GM12892 (cell line): ENCODE results near the gene PCID2.

ENCODE experiments used
- DNase-seq: peaks from one replicate; pipeline ENCODE4 v3.0.0; 2011; ENCODE audit not compliant: insufficient read length
- FAIRE-seq: peaks from 2 replicates; lab custom pipeline; 2011; peaks lifted over from hg19 to GRCh38; lab: Jason Lieb, UNC
- POLR2A ChIP-seq: IDR thresholded peaks from 2 replicates; pipeline ENCODE4 v1.6.1; 2011; ENCODE audit warnings: low read depth, low read length, control low read depth
- POLR2AphosphoS5 ChIP-seq: IDR thresholded peaks from 2 replicates; pipeline ENCODE4 v1.6.1; 2011; ENCODE audit warnings: low read depth, low read length, control low read depth
- TAF1 ChIP-seq: IDR thresholded peaks from 2 replicates; pipeline ENCODE4 v1.6.1; 2011; ENCODE audit warnings: low read depth, mild to moderate bottlenecking, control low read depth, low read length, borderline replicate concordance

The PCID2 gene

GRCh38 chr13:113150550-113151365 is 57.7 kb downstream of the PCID2 start:
- no peak for DNase-seq
- no peak for TF ChIP-seq POLR2AphosphoS5
- no peak for TF ChIP-seq TAF1
- TF ChIP-seq POLR2A, result no peak
- FAIRE-seq, result no peak

DNA sequence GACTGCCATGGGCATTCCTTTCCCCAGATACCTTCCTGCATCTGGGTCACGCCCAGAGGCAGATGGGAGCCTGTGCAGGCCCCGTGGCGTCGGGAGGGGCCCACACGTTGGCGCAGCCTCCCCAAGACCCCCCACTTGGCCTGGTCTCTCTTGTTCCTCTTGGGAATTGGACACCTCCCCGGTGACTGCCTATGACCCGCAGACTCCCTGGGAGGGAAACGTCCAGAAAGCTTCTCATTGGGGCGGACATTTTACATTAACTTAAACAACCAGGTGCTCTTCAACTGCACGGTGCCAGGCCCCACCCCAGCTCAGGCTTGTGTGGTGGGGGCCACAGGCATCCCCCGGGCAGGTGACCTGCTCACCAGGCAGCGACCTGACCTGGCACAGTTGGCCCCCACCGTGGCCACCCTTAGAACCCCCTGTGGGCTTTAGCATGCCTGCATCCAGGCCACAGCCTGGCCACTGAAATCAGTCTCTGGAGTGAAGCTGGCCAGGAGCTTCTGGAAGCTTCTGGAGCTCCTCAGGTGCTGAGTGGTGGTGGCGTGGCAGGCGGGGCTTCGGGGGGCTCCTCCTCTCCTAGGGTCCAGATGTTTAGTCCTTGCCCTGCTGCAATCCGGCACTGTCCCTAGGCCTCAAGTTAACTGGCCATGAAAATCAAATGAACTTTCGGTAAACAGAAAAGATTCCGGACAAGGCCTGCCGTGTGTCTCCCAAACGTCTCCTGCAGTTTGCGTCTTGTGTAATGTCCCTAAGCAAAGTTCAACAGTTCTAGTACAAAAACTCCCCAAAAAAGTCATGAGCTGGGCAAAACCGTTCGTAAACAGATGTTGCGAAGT is 58.5 kb downstream of the PCID2 start:
- DNase-seq, result no peak
- TF ChIP-seq POLR2AphosphoS5 (no peak), TAF1 (no peak), POLR2A (no peak)
- FAIRE-seq, result no peak

DNA sequence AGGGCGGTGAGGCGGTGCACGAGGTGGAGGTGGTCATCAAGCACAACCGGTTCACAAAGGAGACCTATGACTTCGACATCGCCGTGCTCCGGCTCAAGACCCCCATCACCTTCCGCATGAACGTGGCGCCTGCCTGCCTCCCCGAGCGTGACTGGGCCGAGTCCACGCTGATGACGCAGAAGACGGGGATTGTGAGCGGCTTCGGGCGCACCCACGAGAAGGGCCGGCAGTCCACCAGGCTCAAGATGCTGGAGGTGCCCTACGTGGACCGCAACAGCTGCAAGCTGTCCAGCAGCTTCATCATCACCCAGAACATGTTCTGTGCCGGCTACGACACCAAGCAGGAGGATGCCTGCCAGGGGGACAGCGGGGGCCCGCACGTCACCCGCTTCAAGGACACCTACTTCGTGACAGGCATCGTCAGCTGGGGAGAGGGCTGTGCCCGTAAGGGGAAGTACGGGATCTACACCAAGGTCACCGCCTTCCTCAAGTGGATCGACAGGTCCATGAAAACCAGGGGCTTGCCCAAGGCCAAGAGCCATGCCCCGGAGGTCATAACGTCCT is 59.4 kb downstream of the PCID2 start:
- no peak for DNase-seq
- FAIRE-seq, result no peak
- TF ChIP-seq TAF1, result no peak
- no peak for TF ChIP-seq POLR2A
- TF ChIP-seq POLR2AphosphoS5, result no peak

GRCh38 chr13:113148407-113148806 is 60.1 kb downstream of the PCID2 start:
- no peak for FAIRE-seq
- no peak for DNase-seq
- no peak for TF ChIP-seq TAF1
- no peak for TF ChIP-seq POLR2A
- TF ChIP-seq POLR2AphosphoS5, result no peak

DNA sequence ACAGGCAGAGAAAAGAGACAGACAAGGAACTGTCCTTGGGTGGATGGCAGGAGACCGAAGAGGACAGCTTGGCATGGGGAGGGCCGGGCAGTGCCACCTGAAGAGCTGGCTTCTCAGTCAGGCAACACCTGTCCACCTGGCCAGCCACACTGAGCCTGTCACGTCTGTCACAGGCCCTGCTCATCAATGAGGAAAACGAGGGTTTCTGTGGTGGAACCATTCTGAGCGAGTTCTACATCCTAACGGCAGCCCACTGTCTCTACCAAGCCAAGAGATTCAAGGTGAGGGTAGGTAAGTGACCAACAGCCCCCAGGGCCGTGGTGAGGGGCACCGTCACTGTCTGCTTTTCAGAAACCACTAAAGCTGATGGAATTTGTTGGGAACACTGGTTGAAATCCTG is 61.3 kb downstream of the PCID2 start:
- DNase-seq, result no peak
- TF ChIP-seq TAF1 (no peak), POLR2AphosphoS5 (no peak), POLR2A (no peak)
- FAIRE-seq, result no peak

- FAIRE-seq, result no peak
- DNase-seq, result no peak
- no peak for TF ChIP-seq POLR2AphosphoS5
- no peak for TF ChIP-seq POLR2A
- TF ChIP-seq TAF1, result no peak
These were observed 61.7 kb downstream of the PCID2 start for GRCh38 chr13:113146750-113147149.

DNA sequence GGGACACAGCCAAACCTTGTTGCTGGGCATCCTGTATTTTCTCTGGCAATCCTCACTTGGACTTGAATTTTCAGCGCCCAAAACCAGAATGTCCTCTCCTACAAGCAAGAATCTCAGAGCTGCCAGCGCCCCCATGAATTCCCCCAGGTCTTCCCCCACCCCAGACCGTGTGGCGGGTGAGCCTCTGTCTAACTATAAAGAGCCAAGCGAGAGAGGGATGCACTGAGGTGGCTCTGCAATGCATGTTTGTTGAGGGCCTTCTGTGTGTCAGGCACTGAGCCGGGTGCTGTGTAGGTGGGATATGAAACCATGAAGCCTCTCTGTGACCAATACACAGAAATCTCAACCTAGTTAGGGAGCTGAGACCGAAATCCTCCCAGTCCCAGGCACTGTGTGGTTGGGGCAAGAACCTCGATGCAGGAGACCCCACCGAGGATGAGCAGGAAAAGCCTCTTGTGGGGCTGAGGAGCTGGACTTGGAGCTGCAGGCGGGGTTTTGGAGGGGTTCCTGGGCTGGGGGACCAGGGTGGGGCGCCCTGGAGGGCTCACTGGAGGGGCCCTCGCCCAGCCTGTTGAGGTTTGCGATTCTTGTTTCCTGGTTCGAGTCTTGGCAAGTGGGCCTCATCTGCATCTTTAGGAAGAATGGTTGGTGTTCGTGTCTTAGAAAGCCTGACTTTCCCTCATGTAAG is 62.4 kb downstream of the PCID2 start:
- no peak for DNase-seq
- TF ChIP-seq POLR2AphosphoS5, result no peak
- no peak for TF ChIP-seq POLR2A
- no peak for TF ChIP-seq TAF1
- no peak for FAIRE-seq

DNA sequence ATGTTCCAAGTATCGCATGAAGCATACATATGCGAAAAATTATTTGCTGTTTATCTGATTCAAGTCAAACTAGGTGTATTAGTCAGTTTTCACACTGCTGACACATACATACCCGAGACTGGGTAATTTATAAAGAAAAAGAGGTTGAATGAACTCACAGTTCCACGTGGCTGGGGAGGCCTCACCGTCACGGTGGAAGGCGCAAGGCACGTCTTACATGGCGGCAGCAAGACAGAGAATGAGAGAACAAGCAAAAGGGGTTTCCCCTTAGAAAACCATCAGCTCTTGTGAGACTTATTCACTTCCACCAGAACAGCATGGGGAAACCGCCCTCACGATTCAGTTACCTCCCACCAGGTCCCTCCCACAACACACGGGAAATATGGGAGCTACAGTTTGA is 63.0 kb downstream of the PCID2 start:
- FAIRE-seq (no peak), DNase-seq (no peak)
- TF ChIP-seq POLR2AphosphoS5 (no peak), TAF1 (no peak), POLR2A (no peak)

GRCh38 chr13:113144255-113144629 is 64.2 kb downstream of the PCID2 start:
- no peak for FAIRE-seq
- no peak for DNase-seq

GRCh38 chr13:113143466-113144254 is 64.8 kb downstream of the PCID2 start:
- no peak for FAIRE-seq
- no peak for DNase-seq
- TF ChIP-seq POLR2A (no peak), POLR2AphosphoS5 (no peak), TAF1 (no peak)

More at GRCh38 chr13:113144255-113144629, 64.2 kb downstream of the PCID2 start:
- TF ChIP-seq POLR2AphosphoS5 (no peak), TAF1 (no peak), POLR2A (no peak)

DNA sequence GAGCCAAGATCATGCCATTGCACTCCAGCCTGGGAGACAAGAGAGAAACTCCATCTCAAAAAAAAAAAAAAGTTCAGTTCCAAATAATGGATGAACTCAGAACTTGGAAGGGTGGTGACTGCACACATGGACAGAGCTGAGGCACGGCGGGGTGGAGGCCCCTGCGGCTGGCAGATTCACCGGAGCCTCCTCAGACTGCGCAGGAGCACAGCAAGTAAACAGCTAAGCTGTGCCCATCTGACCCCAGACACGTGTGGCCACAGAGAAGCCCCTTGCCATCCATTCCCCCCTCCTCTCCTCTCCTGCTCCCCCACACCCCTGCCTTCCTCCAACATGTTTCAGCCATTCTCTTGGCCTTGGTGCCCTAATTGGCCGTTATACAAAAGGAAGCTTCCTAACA is 65.6 kb downstream of the PCID2 start:
- no peak for TF ChIP-seq POLR2AphosphoS5
- TF ChIP-seq POLR2A, result no peak
- no peak for TF ChIP-seq TAF1
- DNase-seq (no peak), FAIRE-seq (no peak)
